Esophagus muscularis mucosa (tissue), 4 donors: Measurements from ENCODE around the gene TRAP1.

ENCODE experiments used
- CTCF ChIP-seq, 3 experiments: fragments of 200-600 bp in 2 of 3; fragments of 450-650 bp in 1 of 3; sonication (generic) in 2 of 3; IDR thresholded peaks; one replicate each; pipeline ENCODE4 v1.5.1; 2017 to 2019; ENCODE audit warnings: antibody characterized with exemption in 3 of 3, mild to moderate bottlenecking in 2 of 3, moderate library complexity in 1 of 3
- EP300 ChIP-seq: sonication (generic); formaldehyde crosslinking; IDR thresholded peaks from one replicate; pipeline ENCODE4 v1.6.1; 2017; ENCODE audit warnings: antibody characterized with exemption
- POLR2A ChIP-seq: fragments of 450-650 bp; IDR thresholded peaks from one replicate; pipeline ENCODE4 v1.6.1; 2017; ENCODE audit warnings: antibody characterized with exemption, moderate library complexity, mild to moderate bottlenecking, low read depth
- POLR2AphosphoS5 ChIP-seq, 2 donors: sonication (generic); formaldehyde crosslinking; IDR thresholded peaks; one replicate each; pipeline ENCODE4 v1.6.1; 2017; ENCODE audit warnings: antibody characterized with exemption in 2 of 2

- TF ChIP-seq CTCF (IDR thresholded peaks at IDR 0.05) (no peak), EP300 (no peak), POLR2AphosphoS5 (IDR thresholded peaks at IDR 0.05) (no peak), POLR2A (no peak)
These were observed 22.3 kb upstream of the TRAP1 start for GRCh38 chr16:3739636-3740035.
